Measurements from ENCODE around the gene OTUB1.

GRCh38 chr11:64018310-64018709, 32.1 kb downstream of the OTUB1 start:
- TF ChIP-seq CTCF (IDR thresholded peaks at IDR 0.05; ENCODE audit: low read depth, low read length, poor library complexity, severe bottlenecking) (no peak), EZH2phosphoT487 (IDR thresholded peaks at IDR 0.05; ENCODE audit: borderline replicate concordance, low read length) (no peak)
